Daoy (cell line): Measurements from ENCODE around the gene AKIRIN1. TPM values are rescaled to one million over a fixed set of nuclear protein-coding genes. Genes with fewer than 3 reads are reported as not detected.
"Not testable (repeated sequence)": the region's sequence is repeated elsewhere in the genome, so short reads cannot be mapped to it uniquely, and the experiment has no call there.

Source experiments
- DNase-seq: peaks from one replicate; pipeline ENCODE4 v3.0.0-alpha.2; 2015; ENCODE audit warnings: low read depth
- total RNA-seq: library from RNA; depleted of rRNA; stranded (reverse); fragments of >200 nt; shearing (Covaris generic); gene quantifications from 2 replicates; pipeline ENCODE4 v1.2.3, GENCODE V29; 2014; rRNA removed

Gene AKIRIN1
- total RNA-seq, 1 experiment from 2014 or later = 66.7 TPM

GRCh38 chr1:39045231-39045630 lies 54.2 kb downstream of the AKIRIN1 start:
- no peak for DNase-seq

- no peak for DNase-seq
Measured at GRCh38 chr1:39046613-39047210, 55.6 kb downstream of the AKIRIN1 start.

DNA sequence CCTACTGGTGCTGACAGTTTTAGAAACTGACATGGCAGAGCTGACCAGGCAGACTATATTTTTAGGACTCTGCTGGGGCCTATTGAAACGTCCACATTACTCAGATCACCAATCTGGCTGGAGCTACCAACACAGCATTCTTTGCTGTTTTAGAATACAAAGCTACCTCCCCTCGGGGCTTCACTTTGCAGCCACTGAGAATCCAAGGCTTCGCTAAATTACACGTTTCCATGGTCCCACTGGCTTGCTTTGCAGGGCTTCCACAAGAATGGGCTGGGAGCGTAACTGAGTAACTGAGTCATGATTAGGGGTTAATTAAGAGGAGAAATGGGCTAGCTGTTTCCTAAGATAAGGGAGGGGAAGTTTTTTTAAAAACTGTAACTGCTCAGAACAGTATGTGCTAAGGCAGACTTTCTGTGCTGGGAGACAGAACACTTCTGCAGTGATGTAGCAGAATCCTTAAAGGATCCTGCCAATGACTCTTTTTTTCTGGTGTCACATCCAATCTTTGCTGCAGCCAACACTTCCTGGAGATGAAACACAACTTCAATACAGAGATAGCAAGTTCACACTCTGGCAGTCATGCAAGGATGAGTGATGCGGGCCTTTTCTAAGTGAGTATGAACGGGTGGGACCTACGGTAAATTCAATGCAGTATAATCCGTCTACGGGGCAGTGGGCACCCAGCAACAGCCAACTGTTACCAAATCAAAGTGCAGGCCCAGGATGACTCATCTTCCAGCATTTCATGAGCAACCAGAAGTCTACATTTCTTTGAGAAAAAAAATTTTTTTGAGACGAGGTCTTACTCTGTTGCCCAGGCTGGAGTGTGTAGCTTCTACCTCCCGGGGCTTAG lies 56.5 kb downstream of the AKIRIN1 start:
- DNase-seq = peak; percentile 63

GRCh38 chr1:39048745-39049370 lies 57.8 kb downstream of the AKIRIN1 start:
- DNase-seq = no peak

DNA sequence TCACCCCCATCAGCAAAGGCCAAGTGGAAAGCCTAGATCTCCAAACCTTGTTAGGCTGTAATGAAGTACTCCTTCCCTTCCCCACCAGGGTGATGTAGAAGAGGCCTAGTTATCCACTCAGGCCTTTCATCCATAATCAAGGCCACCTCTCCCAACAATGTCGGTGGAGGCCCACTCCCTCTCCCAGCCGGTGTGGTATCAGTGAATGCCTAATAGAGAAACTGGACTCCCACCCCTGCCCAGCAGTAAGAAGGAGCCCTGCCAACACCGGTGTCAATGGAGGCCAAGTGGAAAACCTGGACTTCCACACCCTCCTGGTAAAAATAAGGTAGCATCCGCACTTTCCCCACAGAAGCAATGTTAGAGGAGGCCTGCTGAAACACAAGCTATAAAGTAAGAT lies 58.9 kb downstream of the AKIRIN1 start:
- no peak for DNase-seq

DNA sequence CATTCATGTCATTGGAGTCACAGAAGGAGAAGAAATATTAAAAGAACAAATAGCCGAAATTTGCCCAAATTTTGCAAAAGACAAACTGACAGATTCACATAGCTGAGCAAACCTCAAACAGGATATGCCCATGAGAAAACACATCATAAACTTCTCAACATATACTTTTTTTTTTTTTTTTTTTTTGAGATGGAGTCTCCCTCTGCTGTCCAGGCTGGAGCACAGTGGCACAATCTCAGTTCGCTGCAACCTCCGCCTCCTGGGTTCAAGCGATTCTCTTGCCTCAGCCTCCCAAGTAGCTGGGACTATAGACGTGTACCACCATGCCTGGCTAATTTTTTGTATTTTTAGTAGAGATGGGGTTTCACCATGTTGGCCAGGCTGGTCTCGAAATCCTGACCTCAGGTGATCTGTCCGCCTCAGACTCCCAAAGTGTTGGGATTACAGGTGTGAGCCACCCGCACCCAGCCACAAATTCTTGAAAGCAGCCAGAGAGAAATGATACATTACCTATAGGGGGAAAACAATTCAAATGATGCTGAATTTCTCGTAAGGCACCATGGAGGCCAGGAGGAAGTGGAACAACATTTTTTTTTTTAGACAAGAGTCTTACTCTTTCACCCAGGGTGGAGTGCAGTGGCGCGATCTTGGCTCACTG lies 60.2 kb downstream of the AKIRIN1 start:
- not testable (repeated sequence) for DNase-seq

- no peak for DNase-seq
Measured at GRCh38 chr1:39051956-39052355, 60.9 kb downstream of the AKIRIN1 start.

DNA sequence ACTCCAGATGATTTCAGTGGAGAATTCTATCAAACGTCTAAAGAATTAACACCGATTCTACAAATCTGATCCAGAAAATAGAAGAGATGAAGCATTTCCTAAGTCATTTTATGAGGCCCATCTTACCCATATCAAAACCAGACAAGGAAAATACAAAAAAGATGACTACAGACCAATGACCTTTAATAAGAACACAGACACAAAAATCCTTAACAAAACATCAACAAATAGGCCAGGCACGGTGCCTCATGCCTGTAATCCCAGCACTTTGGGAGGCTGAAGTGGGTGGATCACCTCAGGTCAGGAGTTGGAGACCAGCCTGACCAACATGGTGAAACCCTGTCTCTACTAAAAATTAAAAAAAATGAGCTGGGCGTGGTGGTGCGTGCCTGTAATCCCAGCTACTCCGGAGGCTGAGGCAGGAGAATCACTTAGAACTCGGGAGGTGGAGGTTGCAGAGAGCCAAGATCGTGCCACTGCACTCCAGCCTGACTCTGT lies 64.2 kb downstream of the AKIRIN1 start:
- DNase-seq = not testable (repeated sequence)

Other genes with a start within 250 kb of the AKIRIN1 start
- 10.1 and 11.5 TPM in 2 replicates for gene RRAGC, start 131.5 kb upstream of the AKIRIN1 start, total RNA-seq
- 56.9 and 60.0 TPM in 2 replicates for gene MYCBP, start 117.9 kb upstream of the AKIRIN1 start, total RNA-seq
- not detected in 2 replicates for gene GJA9, start 109.7 kb upstream of the AKIRIN1 start, total RNA-seq
- 0.80 and 1.4 TPM in 2 replicates for gene RHBDL2, start 49.4 kb upstream of the AKIRIN1 start, total RNA-seq
- gene NDUFS5, start 35.1 kb downstream of the AKIRIN1 start, total RNA-seq = 1,230 and 1,593 TPM in 2 replicates
- gene MACF1, start 213.4 kb downstream of the AKIRIN1 start, total RNA-seq = 117 and 127 TPM in 2 replicates